Metanephros (tissue), 1 donor: ENCODE measurements around the gene CCDC192. TPM values are rescaled to one million over a fixed set of nuclear protein-coding genes. Genes with fewer than 3 reads are reported as not detected.

Source experiments
- total RNA-seq: library from RNA; depleted of rRNA; stranded (reverse); fragments of >200 nt; gene quantifications from one replicate; pipeline ENCODE4 v1.2.3, GENCODE V29; 2014

CCDC192 gene
- total RNA-seq = not detected

GRCh38 chr5:127702926-127703561 lies at the start of gene CCDC192:
CCDC192 (plus strand) TSS chr5:127703391; CDS start chr5:127703446, 55 bp downstream.

Other genes starting within 250 kb of the CCDC192 start
- 42.9 TPM for gene PRRC1, start 185.8 kb upstream of the CCDC192 start, total RNA-seq
- gene CTXN3, start 54.3 kb upstream of the CCDC192 start, total RNA-seq = 0.47 TPM